Breast epithelium (tissue), 3 donors: ENCODE measurements around the gene PLEKHG4B.

ENCODE experiments used
- POLR2A ChIP-seq: fragments of 450-650 bp; IDR thresholded peaks from one replicate; pipeline ENCODE4 v1.6.1; 2016; ENCODE audit warnings: antibody characterized with exemption, mild to moderate bottlenecking, moderate library complexity
- POLR2AphosphoS5 ChIP-seq, 3 donors: sonication (generic); formaldehyde crosslinking; IDR thresholded peaks; one replicate each; pipeline ENCODE4 v1.6.1; 2017; ENCODE audit warnings: antibody characterized with exemption in 3 of 3
- TF ChIP-seq, protein P1 (sequence below), 3 donors: fragments of 450-650 bp; IDR thresholded peaks; one replicate each; pipeline ENCODE4 v1.5.1; 2016 to 2017; ENCODE audit warnings: antibody characterized with exemption in 3 of 3, mild to moderate bottlenecking in 3 of 3, moderate library complexity in 3 of 3

DNA sequence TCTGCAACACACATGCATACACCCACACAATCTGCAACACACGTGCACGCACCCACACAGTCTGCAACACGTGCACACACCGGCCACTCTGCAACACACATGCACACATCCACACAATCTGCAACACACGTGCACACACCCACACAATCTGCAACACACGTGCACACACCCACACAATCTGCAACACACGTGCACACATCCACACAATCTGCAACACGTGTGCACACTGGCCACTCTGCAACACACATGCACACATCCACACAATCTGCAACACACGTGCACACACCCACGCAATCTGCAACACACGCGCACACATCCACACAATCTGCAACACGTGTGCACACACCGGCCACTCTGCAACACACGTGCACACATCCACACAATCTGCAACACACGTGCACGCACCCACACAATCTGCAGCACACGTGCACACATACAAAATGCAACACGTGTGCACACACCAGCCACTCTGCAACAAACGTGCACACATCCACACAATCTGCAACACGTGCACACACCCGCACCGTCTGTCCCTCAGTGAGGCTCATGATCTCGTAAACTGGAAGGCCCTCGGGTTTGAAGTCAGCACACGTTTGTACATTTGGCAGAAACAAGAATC, 18.4 kb downstream of the PLEKHG4B start:
- TF ChIP-seq, protein P1, sequence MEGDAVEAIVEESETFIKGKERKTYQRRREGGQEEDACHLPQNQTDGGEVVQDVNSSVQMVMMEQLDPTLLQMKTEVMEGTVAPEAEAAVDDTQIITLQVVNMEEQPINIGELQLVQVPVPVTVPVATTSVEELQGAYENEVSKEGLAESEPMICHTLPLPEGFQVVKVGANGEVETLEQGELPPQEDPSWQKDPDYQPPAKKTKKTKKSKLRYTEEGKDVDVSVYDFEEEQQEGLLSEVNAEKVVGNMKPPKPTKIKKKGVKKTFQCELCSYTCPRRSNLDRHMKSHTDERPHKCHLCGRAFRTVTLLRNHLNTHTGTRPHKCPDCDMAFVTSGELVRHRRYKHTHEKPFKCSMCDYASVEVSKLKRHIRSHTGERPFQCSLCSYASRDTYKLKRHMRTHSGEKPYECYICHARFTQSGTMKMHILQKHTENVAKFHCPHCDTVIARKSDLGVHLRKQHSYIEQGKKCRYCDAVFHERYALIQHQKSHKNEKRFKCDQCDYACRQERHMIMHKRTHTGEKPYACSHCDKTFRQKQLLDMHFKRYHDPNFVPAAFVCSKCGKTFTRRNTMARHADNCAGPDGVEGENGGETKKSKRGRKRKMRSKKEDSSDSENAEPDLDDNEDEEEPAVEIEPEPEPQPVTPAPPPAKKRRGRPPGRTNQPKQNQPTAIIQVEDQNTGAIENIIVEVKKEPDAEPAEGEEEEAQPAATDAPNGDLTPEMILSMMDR (IDR thresholded peaks at IDR 0.05) = no peak
- TF ChIP-seq POLR2AphosphoS5 (IDR thresholded peaks at IDR 0.05) (no peak), POLR2A (no peak)
